Stimulated activated effector memory CD8-positive, alpha-beta T cell treated with anti-CD3 and anti-CD28 coated beads, Interleukin-12 subunit alpha, Interleukin-12 subunit beta, amount 100 ng/mL, for 72 hours (primary cell): ENCODE results near the gene GKN2.
A peak's percentile ranks its signal among the peaks of the same experiment; 100 is the strongest.

Source experiments
- ATAC-seq: fragments of 150-1000 bp; cut with Tn5 transposase; 2 replicates; pipeline ENCODE4 v1.10.0; 2021
- DNase-seq, 2 donors: peaks; one replicate each; pipeline ENCODE4 v3.0.0; 2021 to 2022; ENCODE audit warnings: low spot score in 2 of 2
- H3K27ac Mint-ChIP-seq: one replicate; pipeline ENCODE4 v1.8.0; 2022; ENCODE audit warnings: mild to moderate bottlenecking, mixed read lengths
- H3K36me3 Mint-ChIP-seq: one replicate; pipeline ENCODE4 v1.8.0; 2022; ENCODE audit warnings: mild to moderate bottlenecking, mixed read lengths
- H3K4me1 Mint-ChIP-seq: one replicate; pipeline ENCODE4 v1.8.0; 2022; ENCODE audit warnings: mixed read lengths
- H3K4me3 Mint-ChIP-seq: one replicate; pipeline ENCODE4 v1.8.0; 2022; ENCODE audit warnings: mild to moderate bottlenecking, mixed read lengths
- H3K9me3 Mint-ChIP-seq: one replicate; pipeline ENCODE4 v1.8.0; 2022; ENCODE audit warnings: mixed read lengths

GKN2 gene

DNA sequence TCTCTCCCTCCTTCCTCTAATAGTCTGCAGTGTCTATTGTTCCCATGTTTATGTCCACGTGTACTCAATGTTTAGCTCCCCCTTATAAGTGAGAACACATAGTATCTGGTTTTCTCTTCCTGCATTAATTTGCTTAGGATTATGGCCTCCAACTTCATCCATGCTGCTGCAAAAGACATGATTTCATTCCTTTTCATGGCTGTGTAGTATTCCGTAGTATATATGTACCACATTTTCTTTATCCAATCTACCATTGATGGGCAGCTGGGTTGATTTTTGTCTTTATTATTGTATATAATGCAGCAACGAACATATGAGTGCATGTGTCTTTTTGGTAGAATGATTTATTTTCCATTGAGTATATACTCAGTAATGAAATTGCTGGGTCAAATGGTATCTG, 13.8 kb downstream of the GKN2 start:
- Mint-ChIP-seq H3K4me3 (no peak overlapping the region), H3K4me1 (peaks cover 16% of the 10 kb centered on the region), H3K9me3 (peaks cover 3% of the 10 kb centered on the region), H3K36me3 (no peaks in the 10 kb centered on the region), H3K27ac (no peak overlapping the region)
- DNase-seq (no peak), ATAC-seq (no peak)

DNA sequence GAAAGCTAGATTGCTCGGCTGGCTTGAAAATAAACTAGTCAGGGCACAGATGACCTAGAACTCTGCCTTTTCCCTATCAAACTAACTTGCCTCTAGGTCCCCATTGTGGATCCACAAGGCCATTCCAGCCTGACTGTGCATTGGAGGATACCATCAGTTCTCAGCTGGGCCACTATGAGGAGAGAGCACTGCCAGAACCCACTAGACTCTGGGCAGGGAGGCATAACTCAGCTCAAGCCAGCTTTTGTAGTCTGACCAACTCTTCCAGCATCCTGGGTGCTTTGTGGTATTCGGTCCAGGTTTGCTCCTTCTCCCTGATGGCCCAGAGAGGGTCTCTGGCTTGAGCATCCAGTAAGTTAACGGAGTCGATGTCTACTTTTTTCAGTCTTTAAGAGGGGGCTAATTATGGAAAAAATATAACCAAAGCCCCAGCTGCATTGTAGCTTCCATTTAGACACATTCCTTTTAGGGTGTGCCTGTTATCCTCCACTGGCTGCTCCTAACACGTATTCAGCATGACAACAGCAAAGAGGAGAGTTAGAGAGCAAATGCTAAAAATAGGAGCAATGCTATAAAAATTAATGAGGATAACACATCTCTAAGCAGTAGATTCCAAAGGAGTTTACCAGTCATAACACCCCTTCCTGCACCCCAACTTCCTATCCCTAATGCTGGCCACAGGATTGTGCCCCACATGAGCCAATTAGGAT, 15.2 kb downstream of the GKN2 start:
- ATAC-seq (no peak), DNase-seq (no peak)
- Mint-ChIP-seq H3K36me3 (no peaks in the 10 kb centered on the region), H3K4me3 (no peak overlapping the region), H3K9me3 (peaks cover 3% of the 10 kb centered on the region), H3K4me1 (peaks cover 16% of the 10 kb centered on the region), H3K27ac (no peak overlapping the region)

DNA sequence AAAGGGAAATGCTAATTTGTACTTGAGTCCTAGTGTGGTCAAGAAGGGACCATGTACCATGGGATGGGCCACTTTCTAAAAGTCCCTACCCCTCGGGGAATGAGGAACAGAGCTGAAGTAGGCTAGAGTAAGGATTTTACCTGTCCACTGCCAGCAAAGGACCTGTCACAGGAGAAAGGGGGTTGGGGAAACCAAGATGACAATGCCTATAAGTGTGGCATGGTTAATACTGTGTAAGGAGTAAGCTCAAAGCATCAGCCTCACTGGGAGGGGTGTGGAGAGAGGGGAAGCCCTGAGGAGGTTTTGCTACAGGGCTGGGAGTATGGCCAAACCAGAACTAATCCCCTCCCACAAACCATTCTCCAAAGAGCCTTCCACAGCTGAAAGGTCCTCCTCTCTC, 15.8 kb downstream of the GKN2 start:
- no peak for DNase-seq
- ATAC-seq: no peak
- Mint-ChIP-seq H3K4me3 (no peak overlapping the region), H3K27ac (no peak overlapping the region), H3K36me3 (no peaks in the 10 kb centered on the region), H3K9me3 (peaks cover 3% of the 10 kb centered on the region), H3K4me1 (peaks cover 16% of the 10 kb centered on the region)

DNA sequence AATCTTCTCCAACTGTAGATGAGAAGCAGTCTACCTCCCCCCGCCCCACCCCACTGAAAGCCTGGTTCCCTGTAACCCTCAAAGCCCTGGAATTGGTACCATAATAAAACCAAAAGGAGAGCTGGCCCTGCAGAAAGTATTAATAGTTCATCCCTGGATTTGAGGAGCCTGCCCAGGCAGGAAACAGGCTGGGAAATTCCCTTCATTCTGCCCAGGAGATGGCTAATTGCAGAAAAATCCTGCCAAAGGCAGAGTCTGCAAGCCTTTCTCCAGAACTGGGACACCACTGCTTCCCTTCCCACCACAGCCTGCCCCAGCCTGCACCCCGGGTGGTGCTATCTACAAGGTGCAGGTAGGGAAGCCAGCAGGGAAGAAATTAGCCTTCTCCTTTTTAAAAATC, 16.3 kb downstream of the GKN2 start:
- no peak for DNase-seq
- no peaks in the 10 kb centered on the region for H3K36me3 Mint-ChIP-seq
- no peak for ATAC-seq
- H3K27ac Mint-ChIP-seq: no peak overlapping the region
- peaks cover 3% of the 10 kb centered on the region for H3K9me3 Mint-ChIP-seq
- H3K4me3 Mint-ChIP-seq: no peak overlapping the region
- peaks cover 16% of the 10 kb centered on the region for H3K4me1 Mint-ChIP-seq

DNA sequence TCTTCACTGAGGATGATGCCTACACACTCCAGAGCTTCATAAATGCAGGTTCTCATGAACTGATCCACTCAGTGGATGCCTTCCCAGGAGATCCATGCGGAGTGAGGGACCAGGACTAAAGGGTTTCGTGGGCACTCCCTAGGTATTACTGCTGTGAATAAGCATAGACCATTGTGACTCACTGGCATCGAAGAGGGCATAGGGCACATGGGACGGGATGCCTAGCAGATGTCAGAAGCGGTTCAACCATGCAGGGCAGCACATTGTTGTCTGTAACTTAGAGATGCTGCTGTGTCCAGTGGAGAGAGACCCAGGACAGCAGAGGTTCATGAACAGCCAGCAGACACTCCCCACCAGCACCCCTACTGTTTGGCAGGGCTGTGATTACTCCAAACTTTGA, 17.2 kb downstream of the GKN2 start:
- ATAC-seq (no peak), DNase-seq (no peak)
- Mint-ChIP-seq H3K27ac (no peak overlapping the region), H3K4me1 (peaks cover 8% of the 10 kb centered on the region), H3K4me3 (no peak overlapping the region), H3K9me3 (peaks cover 2% of the 10 kb centered on the region), H3K36me3 (no peaks in the 10 kb centered on the region)

DNA sequence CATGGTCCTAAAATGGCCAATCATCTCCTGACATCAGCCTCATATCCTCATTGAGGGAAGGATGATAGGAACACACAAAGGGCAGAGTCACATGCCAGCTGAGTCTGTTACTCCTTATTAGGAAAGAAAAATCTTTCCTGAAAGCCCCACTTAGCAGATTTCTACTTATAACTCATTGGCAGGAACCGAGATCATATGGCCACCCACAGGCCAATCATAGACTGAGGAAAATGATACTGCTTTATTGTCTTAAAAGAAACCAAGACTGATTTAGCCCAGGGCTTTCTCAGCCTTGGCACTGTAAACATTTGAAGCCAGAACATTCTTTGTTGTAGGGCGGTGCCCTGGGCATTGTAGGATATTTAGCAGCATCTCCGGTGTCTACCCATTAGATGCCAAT, 18.7 kb downstream of the GKN2 start:
- no peaks in the 10 kb centered on the region for H3K36me3 Mint-ChIP-seq
- no peak overlapping the region for H3K4me3 Mint-ChIP-seq
- no peaks in the 10 kb centered on the region for H3K4me1 Mint-ChIP-seq
- DNase-seq (no peak), ATAC-seq (no peak)
- H3K9me3 Mint-ChIP-seq: peaks cover 2% of the 10 kb centered on the region
- H3K27ac Mint-ChIP-seq: no peak overlapping the region

DNA sequence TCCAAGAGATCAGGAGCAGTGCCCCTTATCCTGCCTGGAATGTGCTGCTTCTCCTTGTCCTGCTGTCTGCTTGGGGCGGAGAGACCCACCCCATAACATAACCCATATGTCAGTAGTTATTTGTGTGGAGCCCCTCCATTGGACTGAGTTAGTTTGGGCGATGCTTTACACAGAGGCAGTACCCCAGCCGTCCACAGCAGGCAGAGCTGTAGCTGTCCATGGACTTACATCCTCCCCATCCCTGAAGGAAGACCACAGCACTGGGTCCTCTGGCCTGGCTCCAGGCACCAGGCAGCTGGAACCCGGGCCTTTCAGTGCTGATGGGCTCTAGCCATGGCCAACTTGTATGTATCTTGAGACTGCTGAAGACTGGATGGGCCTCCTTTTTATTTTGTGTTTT, 20.3 kb downstream of the GKN2 start:
- Mint-ChIP-seq H3K36me3 (no peaks in the 10 kb centered on the region), H3K9me3 (peaks cover 2% of the 10 kb centered on the region), H3K4me3 (no peak overlapping the region), H3K27ac (no peak overlapping the region), H3K4me1 (no peaks in the 10 kb centered on the region)
- DNase-seq (no peak), ATAC-seq (no peak)

DNA sequence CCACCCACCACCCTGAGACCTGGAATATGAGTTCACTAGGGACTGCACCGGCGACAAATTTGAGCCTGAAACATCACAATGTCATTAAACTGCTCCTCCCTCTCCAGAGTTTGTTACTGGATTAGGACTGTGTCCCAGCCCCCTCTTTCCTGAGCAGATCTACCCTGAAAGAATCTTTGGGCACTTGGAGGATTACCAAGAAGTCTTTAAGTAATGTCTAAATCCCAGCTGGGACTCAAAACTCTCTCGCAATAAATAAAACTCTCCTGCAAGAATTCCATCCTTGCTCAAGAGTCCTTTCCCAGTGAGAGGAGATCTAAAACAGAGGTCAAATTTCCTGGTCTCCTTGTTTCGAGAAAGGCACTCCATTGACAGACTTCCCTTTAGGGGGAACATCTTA, 20.9 kb downstream of the GKN2 start:
- Mint-ChIP-seq H3K4me3 (no peak overlapping the region), H3K9me3 (peaks cover 2% of the 10 kb centered on the region), H3K36me3 (no peaks in the 10 kb centered on the region), H3K4me1 (no peaks in the 10 kb centered on the region), H3K27ac (no peak overlapping the region)
- DNase-seq (no peak), ATAC-seq (no peak)

DNA sequence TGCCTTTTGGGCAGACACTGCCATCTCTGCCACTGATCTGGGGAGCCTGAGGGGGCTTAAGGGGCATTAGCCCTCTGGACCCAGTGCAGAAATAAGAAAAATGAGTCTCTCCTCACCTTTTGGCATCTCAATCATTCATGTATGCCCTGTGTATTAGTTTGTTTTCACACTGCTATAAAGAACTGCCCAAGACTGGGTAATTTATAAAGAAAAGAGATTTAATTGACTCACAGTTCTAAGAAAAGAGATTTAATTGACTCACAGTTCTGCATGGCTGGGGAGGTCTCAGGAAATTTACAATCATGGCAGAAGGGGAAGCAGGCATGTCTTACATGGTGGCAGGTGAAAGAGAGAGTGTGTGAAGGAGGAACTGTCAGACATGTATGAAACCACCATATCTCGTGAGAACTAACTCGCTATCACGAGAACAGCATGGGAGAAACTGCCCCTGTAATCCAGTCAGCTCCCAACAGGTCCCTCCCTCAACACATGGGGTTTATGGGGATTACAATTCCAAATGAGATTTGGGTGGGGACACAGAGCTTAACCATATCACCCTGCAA, 21.5 kb downstream of the GKN2 start:
- H3K9me3 Mint-ChIP-seq: peaks cover 2% of the 10 kb centered on the region
- H3K27ac Mint-ChIP-seq: no peak overlapping the region
- ATAC-seq (peak; percentile 55), DNase-seq (no peak)
- H3K4me3 Mint-ChIP-seq: no peak overlapping the region
- H3K4me1 Mint-ChIP-seq: no peaks in the 10 kb centered on the region
- no peaks in the 10 kb centered on the region for H3K36me3 Mint-ChIP-seq

DNA sequence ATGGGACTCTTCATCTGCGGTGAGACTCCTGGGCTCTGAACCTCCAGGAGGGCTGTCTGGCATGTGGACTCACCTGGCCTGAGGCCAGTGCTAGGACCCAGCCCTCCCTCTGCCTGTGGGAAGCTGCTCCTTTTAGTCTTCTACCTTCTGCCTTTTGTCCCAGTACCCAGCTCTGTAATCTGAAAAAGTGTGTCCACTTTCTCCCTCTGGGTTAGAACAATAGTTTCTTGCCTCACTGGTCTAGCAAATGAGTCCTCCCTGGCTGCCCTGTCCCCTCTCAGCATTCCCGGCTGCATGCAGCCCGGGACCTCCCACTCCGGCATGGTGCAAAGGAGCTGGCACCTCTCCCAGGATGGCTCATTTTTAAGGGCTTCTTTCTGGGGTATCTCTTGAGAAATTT, 25.9 kb downstream of the GKN2 start:
- DNase-seq: no peak

DNA sequence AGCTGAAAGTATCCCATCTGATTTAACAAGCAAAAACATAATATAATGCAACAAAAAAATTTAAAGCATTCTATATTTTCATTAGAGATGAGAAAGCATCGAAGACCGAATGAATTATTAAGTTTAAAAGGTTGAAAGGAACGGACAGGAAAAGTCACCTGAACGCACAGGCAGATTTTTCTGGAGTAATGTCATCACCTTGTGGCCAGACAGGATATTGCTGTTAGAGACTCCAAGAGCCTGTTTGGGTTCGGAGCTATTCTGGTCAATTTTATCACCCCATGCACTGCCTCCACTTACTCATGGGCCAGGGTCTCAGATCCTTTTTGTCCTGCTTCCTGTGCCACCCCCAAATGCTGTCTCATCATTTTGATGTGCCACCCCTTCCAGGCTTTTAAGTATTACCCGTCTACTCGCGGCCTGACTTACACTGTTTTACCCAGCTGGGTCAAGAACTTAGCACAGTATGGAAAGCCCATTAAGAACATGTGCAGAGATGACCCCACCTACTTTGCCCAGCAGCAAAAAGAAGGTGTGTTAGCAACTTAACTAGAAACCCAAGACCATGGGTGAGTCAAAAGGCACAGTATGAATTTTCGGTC, 27.3 kb downstream of the GKN2 start:
- no peak overlapping the region for H3K4me3 Mint-ChIP-seq
- ATAC-seq (peak; percentile 67), DNase-seq (peak in 1 of 2 donors; percentile 38)
- H3K9me3 Mint-ChIP-seq: no peaks in the 10 kb centered on the region
- H3K27ac Mint-ChIP-seq: no peak overlapping the region
- no peaks in the 10 kb centered on the region for H3K36me3 Mint-ChIP-seq
- no peaks in the 10 kb centered on the region for H3K4me1 Mint-ChIP-seq

More for the DNA sequence above, 25.9 kb downstream of the GKN2 start:
- H3K36me3 Mint-ChIP-seq: no peaks in the 10 kb centered on the region
- H3K4me1 Mint-ChIP-seq: no peaks in the 10 kb centered on the region
- no peak for ATAC-seq
- peaks cover 2% of the 10 kb centered on the region for H3K9me3 Mint-ChIP-seq
- no peak overlapping the region for H3K4me3 Mint-ChIP-seq
- H3K27ac Mint-ChIP-seq: no peak overlapping the region

DNA sequence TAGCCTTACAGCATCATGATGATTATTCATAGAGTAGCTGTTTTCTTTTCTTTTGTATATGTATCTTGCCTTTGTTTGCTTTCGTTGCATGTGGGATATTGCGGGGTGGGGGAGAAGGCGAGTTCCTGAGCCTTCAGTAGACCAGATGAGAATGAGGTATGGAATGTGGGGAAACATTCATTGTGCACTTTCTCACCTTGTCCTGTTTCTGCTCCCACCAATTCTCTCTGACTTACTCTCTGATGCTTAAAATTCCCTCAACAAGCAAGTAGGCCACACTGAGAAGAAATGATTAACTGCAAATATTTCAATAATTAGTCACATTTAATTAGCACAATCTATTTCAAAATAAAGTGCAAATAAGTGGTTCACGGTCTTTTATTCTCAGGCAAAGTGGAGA, 31.0 kb downstream of the GKN2 start:
- Mint-ChIP-seq H3K27ac (no peak overlapping the region), H3K4me1 (no peaks in the 10 kb centered on the region)
- ATAC-seq: no peak

DNA sequence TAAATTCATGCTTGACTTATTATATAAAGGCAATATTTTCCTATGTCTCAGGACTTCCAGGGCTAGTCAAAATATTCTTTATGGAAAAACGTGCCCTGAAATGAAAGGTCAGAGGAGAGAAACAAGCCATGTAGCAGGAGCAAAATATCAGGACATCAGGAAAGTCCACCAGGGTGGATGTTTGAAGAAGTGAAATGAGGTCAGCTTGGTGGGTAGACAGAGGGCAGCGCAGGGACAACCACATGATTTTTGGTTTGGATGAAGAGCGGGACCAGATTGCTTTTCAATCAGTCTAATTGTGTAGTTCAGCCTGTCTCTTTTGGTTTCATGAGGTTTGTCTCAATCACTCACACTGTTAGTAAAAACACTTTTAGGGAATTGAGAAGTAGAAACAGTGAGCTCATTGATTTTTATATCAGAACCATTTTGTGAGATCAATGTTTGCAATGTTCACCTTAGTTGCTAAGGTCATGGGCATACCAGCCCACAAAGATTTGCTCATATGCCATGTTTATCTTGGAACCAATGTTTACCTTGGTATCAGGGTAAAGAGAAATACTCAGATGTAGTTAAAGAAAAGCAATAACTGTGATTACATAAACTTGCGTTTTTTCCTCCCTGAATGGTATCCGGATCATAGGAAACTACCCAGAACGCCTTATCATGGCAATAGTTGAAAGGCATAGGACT, 32.1 kb downstream of the GKN2 start:
- ATAC-seq (no peak), DNase-seq (no peak)
- Mint-ChIP-seq H3K27ac (no peak overlapping the region), H3K36me3 (no peaks in the 10 kb centered on the region), H3K4me3 (no peak overlapping the region), H3K9me3 (no peaks in the 10 kb centered on the region), H3K4me1 (no peaks in the 10 kb centered on the region)

More for the DNA sequence above, 31.0 kb downstream of the GKN2 start:
- Mint-ChIP-seq H3K36me3 (no peaks in the 10 kb centered on the region), H3K9me3 (no peaks in the 10 kb centered on the region), H3K4me3 (no peak overlapping the region)
- DNase-seq: no peak

DNA sequence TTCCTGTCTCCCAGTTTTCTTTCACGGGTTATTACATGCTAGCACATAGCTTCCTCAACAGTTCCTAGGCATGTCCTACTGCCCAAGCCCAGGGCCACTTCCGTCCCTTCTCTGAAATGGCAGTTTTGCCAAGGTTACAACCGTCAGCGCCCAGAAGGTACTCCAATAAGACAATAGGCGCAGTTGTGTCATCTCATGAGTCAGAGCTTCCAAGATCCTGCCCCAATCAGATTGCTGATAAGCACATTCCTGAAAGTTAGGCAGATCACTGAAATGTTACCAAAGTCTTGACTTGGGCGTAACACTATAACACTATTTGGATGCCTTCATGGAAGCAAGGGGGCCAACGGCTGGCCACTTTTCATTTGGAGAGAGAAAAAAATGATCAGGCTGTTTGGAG, 34.2 kb downstream of the GKN2 start:
- no peak for ATAC-seq
- H3K27ac Mint-ChIP-seq: no peak overlapping the region
- no peaks in the 10 kb centered on the region for H3K36me3 Mint-ChIP-seq
- no peaks in the 10 kb centered on the region for H3K9me3 Mint-ChIP-seq
- no peaks in the 10 kb centered on the region for H3K4me1 Mint-ChIP-seq
- DNase-seq: no peak
- no peak overlapping the region for H3K4me3 Mint-ChIP-seq

DNA sequence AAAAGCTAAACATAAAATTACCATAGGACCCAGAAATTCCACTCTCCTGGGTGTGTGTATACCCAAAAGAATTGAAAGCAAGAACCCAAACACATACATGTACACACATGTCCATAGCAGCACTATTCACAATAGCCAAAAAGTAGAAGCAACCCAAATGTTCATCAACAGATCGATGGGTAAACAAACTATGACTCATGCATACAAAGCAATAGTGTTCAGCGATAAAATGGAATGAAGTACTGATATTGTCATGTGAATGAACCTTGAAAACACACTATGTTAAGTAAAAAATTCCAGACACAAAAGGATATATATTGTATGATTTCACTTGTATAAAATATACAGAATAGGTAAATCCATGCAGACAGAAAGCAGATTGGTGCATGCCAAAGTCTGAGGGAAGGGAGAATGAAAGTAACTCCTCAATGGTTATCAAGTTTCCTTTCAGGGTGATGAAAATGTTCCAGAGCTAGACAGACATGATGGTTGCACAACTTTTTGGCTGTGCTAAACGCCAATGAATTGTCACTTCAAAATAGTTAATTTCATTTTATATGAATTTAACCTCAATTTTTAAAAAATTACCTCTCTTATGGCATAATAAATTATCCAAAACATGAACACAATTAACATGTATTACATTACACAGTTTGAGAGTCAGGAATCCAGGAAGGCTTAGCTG, 35.5 kb downstream of the GKN2 start:
- H3K4me3 Mint-ChIP-seq: no peak overlapping the region
- no peak overlapping the region for H3K27ac Mint-ChIP-seq
- no peaks in the 10 kb centered on the region for H3K4me1 Mint-ChIP-seq
- H3K36me3 Mint-ChIP-seq: no peaks in the 10 kb centered on the region
- DNase-seq (no peak), ATAC-seq (no peak)
- no peaks in the 10 kb centered on the region for H3K9me3 Mint-ChIP-seq
